ENCODE data around the gene MYO1D.

The MYO1D gene

DNA sequence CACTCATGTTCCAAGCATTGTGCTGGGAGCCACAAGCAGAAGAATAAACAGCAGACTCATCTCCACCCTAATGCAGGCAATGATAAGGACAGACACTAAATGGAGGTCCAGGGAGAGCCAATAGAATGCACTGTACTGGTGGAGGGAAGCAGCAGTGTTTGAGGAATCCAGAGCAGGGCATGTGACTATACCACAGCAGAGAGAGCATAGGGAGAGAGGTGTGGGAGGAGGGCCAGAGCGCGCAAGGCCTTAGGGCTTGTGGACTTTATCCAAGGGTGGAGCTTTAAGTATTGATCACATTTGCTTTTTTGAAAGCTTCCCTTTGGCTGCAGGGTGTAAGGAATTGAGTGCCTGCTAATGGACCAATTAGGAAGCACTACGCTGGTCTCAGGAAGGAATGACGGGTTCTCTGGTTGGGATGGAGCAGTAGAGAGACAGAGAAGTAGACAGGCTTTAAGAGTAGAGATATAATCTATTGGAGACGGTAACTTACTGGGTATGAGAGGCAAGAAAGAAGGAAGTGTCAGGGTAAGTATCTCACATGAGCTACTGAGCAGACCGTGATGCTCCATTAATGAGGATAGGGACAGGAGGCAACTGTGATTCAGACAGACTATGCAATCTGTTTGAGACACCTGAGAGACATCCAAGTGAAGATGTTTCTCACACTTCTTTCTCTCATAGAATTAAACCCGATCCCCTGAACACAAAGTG lies 82.2 kb downstream of the MYO1D start:
- Histone ChIP-seq H3K4me3 (ENCODE audit: low read depth, low read length) (no peak overlapping the region), H3K27ac (no peak overlapping the region), H3K27me3 (replicated peaks) (no peaks in the 10 kb centered on the region), H3K36me3 (replicated peaks) (no peaks in the 10 kb centered on the region)
- no peak for DNase-seq
- in situ Hi-C loops (cut with HindIII; ENCODE audit: low pct_ligation_motif_present, low sequenced_read_pairs) = loop anchor here (25.0 kb wide), 1 partner anchor 118 kb away; no protein-coding TSS in a partner anchor
- TF ChIP-seq, protein P1, sequence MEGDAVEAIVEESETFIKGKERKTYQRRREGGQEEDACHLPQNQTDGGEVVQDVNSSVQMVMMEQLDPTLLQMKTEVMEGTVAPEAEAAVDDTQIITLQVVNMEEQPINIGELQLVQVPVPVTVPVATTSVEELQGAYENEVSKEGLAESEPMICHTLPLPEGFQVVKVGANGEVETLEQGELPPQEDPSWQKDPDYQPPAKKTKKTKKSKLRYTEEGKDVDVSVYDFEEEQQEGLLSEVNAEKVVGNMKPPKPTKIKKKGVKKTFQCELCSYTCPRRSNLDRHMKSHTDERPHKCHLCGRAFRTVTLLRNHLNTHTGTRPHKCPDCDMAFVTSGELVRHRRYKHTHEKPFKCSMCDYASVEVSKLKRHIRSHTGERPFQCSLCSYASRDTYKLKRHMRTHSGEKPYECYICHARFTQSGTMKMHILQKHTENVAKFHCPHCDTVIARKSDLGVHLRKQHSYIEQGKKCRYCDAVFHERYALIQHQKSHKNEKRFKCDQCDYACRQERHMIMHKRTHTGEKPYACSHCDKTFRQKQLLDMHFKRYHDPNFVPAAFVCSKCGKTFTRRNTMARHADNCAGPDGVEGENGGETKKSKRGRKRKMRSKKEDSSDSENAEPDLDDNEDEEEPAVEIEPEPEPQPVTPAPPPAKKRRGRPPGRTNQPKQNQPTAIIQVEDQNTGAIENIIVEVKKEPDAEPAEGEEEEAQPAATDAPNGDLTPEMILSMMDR (IDR thresholded peaks at IDR 0.05; ENCODE audit: low read depth, low read length, missing control alignments) = no peak

- in situ Hi-C loops (cut with HindIII; ENCODE audit: low pct_ligation_motif_present, low sequenced_read_pairs) = loop anchor here (25.0 kb wide), 1 partner anchor 118 kb away; no protein-coding TSS in a partner anchor
- H3K36me3 ChIP-seq (replicated peaks) = no peaks in the 10 kb centered on the region
- no peak for DNase-seq
- TF ChIP-seq, protein P1 (IDR thresholded peaks at IDR 0.05; ENCODE audit: low read depth, low read length, missing control alignments) = no peak
- no peaks in the 10 kb centered on the region for H3K27me3 ChIP-seq (replicated peaks)
- no peak overlapping the region for H3K4me3 ChIP-seq (ENCODE audit: low read depth, low read length)
- H3K27ac ChIP-seq = no peak overlapping the region
Measured at GRCh38 chr17:32793841-32794240, 83.1 kb downstream of the MYO1D start.

DNA sequence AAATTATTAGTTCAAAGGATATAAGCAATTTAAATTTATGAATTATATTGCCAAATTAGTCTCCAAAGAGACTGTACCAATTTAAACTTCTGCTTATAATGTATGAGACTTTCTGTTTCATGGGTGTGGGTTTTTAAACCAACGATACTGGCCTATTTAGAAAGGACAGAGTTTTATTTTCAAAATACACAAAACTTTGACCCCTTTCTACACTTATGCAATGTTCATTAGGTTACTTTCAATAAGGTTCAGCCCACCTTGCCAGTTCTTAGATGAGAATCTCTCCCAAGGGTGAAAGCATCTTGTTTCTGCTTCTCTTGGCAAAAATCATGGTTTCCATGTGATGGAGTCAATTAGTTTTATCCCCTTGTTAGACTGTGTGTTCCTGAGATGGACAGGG lies 84.7 kb downstream of the MYO1D start:
- no peaks in the 10 kb centered on the region for H3K27me3 ChIP-seq (replicated peaks)
- H3K36me3 ChIP-seq (replicated peaks) = no peaks in the 10 kb centered on the region
- no peak overlapping the region for H3K27ac ChIP-seq
- no peak overlapping the region for H3K4me3 ChIP-seq (ENCODE audit: low read depth, low read length)
- in situ Hi-C loops (cut with HindIII; ENCODE audit: low pct_ligation_motif_present, low sequenced_read_pairs) = loop anchor here (25.0 kb wide), 1 partner anchor 120 kb away; no protein-coding TSS in a partner anchor
- TF ChIP-seq, protein P1 (IDR thresholded peaks at IDR 0.05; ENCODE audit: low read depth, low read length, missing control alignments) = no peak
- DNase-seq = no peak

- in situ Hi-C loops (cut with HindIII; ENCODE audit: low pct_ligation_motif_present, low sequenced_read_pairs) = loop anchor here (25.0 kb wide), 1 partner anchor 126 kb away; no protein-coding TSS in a partner anchor
- no peaks in the 10 kb centered on the region for H3K27me3 ChIP-seq (replicated peaks)
- TF ChIP-seq, protein P1 (IDR thresholded peaks at IDR 0.05; ENCODE audit: low read depth, low read length, missing control alignments) = no peak
- no peak overlapping the region for H3K27ac ChIP-seq
- H3K36me3 ChIP-seq (replicated peaks) = no peaks in the 10 kb centered on the region
- no peak for DNase-seq
- no peak overlapping the region for H3K4me3 ChIP-seq (ENCODE audit: low read depth, low read length)
Measured at GRCh38 chr17:32786169-32786568, 90.8 kb downstream of the MYO1D start.

DNA sequence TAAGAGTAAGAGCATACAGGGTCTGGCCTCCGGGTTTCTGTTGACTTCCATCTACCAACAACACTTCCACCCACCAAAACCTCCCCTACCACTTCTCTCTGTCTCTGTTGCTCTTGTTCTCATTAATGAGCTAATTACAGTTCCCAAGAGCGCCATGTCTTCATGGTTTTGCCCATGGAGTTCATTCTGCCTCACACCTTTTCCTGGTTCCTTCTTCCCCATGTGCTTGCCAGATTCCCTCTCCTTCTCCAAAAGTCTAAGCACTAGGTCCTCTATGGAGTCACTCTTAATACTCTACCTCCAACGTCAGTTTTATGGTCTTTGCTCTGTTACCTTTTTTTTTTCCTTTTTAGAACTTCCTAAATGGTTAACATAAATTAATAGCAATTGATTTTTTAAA lies 92.8 kb downstream of the MYO1D start:
- Histone ChIP-seq H3K36me3 (replicated peaks) (no peaks in the 10 kb centered on the region), H3K27ac (no peak overlapping the region), H3K27me3 (replicated peaks) (no peaks in the 10 kb centered on the region), H3K4me3 (ENCODE audit: low read depth, low read length) (no peak overlapping the region)
- in situ Hi-C loops (cut with HindIII; ENCODE audit: low pct_ligation_motif_present, low sequenced_read_pairs) = loop anchor here (25.0 kb wide), 1 partner anchor 128 kb away; no protein-coding TSS in a partner anchor
- no peak for DNase-seq
- TF ChIP-seq, protein P1 (IDR thresholded peaks at IDR 0.05; ENCODE audit: low read depth, low read length, missing control alignments) = no peak

Measured in brain microvascular endothelial cell (primary cell).